GM11168 (cell line): ENCODE results near the gene GOLGA8N.
"Not testable (repeated sequence)": the region's sequence is repeated elsewhere in the genome, so short reads cannot be mapped to it uniquely, and the experiment has no call there.

Source experiments
- in situ Hi-C: fragments of 300-500 bp; cut with MboI; formaldehyde crosslinking; loops from one replicate; pipeline ENCODE4 v1.12.0; 2022; ENCODE audit warnings: low sequenced_read_pairs; ENCODE audit not compliant: unreplicated experiment

Gene GOLGA8N

GRCh38 chr15:32593151-32593550, at the start of gene GOLGA8N:
GOLGA8N (plus strand) TSS chr15:32593456.
- in situ Hi-C loops = not testable (repeated sequence)

DNA sequence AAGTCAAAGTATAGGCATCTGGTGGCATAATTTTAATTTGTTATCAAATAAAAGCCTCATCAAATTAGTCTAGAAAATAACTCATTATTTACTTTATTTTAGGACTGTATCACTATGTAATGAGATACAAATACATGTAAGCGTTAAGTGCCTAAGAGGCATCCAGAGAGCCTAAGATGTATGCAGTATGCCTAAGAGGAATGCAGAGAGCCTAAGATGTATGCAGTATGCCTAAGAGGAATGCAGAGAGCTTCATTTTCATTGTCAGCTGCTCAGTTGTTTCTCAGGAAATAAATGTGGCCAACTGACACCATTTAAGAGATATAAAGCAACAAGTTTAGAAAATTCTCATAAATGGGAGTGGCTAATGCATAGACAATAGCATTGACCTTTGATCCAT, 49.8 kb upstream of the GOLGA8N start:
- in situ Hi-C loops = not testable (repeated sequence)

DNA sequence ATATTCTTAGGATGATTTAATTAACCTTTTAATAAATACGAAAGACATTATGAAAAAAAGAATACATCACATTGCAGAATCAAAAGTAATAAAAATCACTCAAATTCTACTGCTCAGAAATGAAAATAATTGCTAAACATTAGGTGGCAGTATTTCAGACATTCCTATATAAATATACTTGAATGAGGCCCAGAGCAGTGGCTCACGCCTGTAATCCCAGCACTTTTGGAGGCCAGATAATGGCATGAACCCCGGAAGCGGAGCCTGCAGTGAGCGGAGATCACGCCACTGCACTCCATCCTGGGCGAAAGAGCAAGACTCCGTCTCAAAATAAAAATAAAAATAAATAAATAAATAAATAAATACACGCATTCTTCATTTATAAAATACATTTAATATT, 48.1 kb upstream of the GOLGA8N start:
- in situ Hi-C loops = not testable (repeated sequence)

DNA sequence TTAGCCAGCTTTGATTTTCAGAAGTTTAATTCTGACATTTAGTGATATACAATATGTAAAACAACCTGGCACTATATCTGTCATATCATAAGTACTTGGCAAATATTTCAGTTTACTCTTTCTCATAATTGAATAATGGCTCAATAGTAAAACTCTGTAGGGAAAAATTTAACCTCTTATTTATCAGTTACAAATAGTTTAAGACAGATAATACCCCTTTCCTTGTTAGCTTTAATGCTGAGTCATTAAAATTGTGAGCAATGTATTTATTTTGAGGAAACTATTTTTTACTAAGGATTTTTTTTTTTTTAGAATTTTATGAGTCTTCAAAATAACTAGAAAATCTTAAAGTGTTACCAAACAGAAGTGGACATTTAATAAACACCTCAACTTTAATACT, 38.7 kb upstream of the GOLGA8N start:
- in situ Hi-C loops = not testable (repeated sequence)

- in situ Hi-C loops = not testable (repeated sequence)
Measured at GRCh38 chr15:32562198-32562597, 31.1 kb upstream of the GOLGA8N start.

DNA sequence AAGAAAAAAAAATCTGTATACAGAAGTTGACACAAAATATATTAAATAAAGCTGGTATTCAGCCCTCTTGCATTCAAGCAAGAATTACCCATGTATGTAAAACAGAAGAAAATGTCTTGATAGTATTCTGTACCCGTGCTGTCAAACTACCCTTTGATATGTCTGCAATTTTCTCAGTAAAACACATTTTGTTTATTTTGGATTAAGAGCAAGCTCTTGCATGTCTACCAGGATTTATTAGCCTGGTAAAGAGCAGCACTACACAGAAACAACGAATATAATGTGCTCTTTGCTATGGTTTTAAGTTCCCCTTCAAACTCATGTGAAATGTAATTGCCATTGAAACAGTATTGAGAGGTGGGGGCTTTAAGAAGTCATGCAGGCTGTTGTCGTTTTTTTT, 24.3 kb upstream of the GOLGA8N start:
- in situ Hi-C loops = not testable (repeated sequence)

DNA sequence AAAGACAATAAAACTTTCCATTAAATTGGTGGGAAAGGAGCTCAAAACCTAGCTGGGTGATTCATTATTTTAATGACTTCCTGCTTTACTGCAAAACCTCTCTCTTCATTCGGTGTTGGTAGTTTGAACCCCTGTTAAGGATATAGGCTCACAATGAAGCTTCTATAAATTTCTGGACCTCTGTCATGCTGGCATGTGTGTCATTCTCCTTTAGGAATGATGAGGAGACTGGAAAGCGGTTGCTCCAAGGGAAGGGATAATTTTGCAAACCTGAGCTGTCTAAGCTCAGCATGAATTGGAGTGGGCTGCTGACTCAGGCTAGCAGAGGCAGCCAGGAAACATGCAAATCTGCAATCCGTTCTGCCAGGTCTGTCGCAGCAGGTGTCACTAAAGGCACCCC, 14.8 kb upstream of the GOLGA8N start:
- in situ Hi-C loops = not testable (repeated sequence)

DNA sequence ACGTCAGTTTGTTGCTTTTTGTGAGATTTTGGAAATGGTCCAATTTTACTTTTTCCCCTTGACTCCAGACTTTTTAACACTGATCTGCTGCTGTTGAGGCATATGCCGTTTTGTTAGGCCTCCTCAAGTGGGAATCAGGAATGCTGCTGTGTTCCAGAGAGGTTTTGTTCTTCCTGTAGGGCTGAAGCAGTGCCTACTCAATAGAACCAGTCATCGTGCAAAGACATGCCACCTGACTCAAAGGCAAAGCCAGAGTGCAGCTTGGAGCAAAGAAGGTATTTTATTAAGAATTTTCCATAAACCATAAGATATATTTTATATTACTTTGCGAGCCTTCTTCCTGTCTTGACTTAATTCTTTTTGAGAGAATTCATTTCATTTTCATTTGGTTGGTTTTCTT, 7.4 kb upstream of the GOLGA8N start:
- in situ Hi-C loops = not testable (repeated sequence)

DNA sequence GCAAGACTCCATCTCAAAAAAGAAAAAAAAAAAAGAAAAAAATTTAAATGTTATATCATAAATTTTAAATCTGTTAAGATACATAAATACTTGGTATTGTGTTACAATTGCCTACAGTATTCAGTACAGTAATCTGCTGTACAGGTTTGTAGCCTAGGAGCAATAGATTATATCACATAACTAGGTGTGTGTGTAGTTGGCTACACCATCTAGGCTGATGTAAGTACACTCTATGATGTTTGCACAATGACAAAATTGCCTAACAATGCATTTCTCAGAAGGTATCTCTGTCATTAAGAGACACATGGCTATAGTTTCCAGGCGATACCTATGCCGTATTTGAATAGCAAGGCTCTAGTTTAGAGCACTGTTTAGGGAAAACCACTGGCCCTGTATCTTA, 16.3 kb downstream of the GOLGA8N start:
- in situ Hi-C loops = not testable (repeated sequence)

DNA sequence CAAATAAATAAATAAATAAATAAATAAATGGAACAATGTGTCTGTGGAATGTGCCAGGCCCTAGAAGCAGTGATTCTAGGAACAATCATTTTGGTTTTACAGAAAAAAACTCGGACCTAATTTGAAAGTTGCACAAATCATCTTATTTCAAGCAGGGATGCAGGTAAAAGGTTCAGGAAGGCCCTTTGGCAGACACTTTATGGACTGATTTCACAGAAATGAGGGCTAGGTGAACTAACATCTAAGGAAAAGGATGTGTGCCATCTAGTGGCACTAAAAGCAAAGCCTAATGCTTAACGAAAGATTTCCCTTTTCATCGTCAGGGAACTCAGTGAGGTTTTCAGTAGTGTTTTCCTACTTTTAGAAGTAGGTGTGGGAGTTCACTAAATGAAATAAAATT, 17.5 kb downstream of the GOLGA8N start:
- in situ Hi-C loops = not testable (repeated sequence)

DNA sequence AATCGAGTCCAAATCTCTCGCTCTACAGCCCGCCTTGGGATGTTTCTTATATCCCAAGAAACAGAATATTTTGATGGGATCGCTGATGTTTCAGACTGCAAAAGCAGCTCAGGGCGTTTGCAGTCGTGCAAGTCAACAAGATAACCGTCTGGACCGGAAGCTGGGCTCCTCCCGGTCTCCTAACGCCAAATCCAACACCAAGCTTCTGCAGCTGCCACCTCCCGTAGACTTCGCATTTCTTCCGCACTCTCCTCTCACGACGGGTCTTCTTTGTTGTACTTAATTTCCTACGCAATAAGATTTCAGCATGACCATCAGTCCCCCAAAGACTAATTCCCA, 21.4 kb downstream of the GOLGA8N start:
- in situ Hi-C loops = loop anchor here (5.0 kb wide), 1 partner anchor 1987 kb away; the partner anchor contains the start of gene ARHGAP11B

DNA sequence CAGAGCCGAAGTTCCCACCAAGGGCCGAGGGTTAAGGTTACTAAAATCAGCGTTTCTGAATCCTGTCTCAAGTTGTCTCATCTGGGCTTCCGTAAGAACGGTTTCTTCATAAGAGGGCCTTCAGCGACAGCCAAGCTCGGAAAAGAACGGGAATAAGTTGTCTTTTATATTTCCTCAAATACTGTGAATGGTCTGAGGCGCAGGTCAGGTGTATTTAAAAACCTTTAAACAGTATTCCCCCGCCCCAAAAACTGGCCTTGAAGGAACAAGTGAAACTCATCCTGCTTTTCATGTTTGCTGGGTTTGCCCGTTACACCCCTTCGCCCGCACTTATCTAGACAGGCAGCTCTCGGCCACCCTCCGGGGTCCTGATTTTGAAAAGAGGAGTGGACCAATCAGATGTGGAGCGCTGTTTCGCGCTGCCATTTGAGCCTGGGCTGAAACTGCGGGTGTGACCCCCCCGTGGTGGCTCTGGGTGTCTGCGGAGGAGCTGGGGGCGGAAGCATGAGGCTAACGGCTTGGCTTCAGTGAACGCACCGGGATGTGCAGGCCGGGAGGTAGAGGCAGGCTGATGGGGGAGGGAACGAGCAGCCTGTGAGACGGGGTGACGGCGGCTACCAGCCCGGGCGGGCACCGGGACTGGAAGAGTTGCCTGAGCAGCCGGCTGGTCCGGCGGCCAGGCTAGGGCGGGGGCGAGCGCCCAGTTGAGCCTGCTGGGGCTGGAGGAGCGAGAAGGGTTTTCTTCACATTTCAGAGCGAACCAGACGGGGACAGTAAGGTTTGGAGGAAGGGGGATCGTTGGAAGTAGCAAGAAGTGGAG, 22.0 kb downstream of the GOLGA8N start, which contains the start of gene ARHGAP11A:
ARHGAP11A (plus strand) TSS at position 454 of the 820 bp plus-strand sequence. CDS start 708 bp downstream, outside the sequence.
- in situ Hi-C loops = loop anchor here (5.0 kb wide), 1 partner anchor 1988 kb away; the partner anchor contains the start of gene ARHGAP11B

GRCh38 chr15:32615871-32616426, 22.7 kb downstream of the GOLGA8N start:
- in situ Hi-C loops = loop anchor here (5.0 kb wide), 1 partner anchor 1989 kb away; the partner anchor contains the start of gene ARHGAP11B

DNA sequence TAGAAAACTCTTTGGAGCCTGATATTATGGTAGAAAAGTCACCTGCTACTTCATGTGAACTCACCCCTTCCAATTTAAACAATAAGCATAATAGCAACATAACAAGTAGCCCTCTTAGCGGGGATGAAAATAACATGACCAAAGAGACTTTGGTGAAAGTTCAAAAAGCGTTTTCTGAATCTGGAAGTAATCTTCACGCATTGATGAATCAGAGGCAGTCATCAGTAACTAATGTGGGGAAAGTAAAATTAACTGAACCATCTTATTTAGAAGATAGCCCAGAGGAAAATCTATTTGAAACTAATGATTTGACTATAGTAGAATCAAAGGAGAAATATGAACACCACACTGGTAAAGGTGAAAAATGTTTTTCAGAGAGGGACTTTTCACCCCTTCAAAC, 43.2 kb downstream of the GOLGA8N start:
- in situ Hi-C loops = no loop called here

GRCh38 chr15:32636908-32637567, 43.8 kb downstream of the GOLGA8N start:
- in situ Hi-C loops = no loop called here

DNA sequence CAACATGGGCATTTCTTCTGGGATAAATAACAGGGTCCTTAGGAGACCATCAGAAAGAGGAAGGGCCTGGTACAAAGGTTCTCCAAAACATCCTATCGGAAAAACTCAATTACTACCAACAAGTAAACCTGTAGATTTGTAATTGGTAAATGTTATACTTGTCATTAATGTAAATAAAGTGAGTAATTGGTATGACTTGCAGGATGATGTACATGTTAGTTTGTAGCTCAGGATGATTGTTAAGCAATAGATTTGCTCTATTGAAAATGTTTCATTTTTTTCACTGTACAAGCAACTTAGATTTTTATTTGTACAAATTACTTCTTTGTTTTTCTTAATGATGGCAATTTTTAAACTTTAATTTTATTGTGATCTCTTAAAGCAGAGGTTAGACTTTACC, 44.4 kb downstream of the GOLGA8N start:
- in situ Hi-C loops = no loop called here

DNA sequence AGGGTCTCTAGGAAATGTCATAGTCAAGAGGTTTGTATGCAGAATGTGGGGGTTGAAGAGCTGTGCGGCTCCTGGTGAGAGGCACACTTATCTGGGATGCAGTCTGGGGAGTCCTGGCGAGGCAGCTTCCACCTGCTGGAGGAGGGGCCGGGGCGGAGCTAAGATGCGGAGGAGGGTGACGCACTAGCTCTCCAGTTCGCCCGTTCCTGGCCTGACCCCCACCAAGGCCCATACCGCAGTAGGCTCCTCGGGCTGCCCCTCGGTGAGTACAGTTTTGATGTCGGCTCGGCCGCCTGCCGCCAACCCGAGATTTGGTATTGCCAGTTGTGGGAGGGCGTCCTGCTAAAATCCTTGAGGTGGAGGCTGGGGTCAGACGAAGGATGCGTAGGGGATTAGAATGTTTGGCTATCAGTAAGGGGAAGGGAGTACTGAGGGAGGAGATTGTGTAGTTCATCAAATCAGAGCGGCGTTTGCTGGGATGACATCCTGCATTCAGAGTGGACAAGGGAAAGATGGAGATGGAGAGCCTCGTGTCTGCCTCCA, 48.3 kb downstream of the GOLGA8N start, which contains the start of gene SCG5:
SCG5 (plus strand) TSS at position 194 of the 543 bp plus-strand sequence. CDS start 1,883 bp downstream, outside the sequence.
- in situ Hi-C loops = no loop called here

DNA sequence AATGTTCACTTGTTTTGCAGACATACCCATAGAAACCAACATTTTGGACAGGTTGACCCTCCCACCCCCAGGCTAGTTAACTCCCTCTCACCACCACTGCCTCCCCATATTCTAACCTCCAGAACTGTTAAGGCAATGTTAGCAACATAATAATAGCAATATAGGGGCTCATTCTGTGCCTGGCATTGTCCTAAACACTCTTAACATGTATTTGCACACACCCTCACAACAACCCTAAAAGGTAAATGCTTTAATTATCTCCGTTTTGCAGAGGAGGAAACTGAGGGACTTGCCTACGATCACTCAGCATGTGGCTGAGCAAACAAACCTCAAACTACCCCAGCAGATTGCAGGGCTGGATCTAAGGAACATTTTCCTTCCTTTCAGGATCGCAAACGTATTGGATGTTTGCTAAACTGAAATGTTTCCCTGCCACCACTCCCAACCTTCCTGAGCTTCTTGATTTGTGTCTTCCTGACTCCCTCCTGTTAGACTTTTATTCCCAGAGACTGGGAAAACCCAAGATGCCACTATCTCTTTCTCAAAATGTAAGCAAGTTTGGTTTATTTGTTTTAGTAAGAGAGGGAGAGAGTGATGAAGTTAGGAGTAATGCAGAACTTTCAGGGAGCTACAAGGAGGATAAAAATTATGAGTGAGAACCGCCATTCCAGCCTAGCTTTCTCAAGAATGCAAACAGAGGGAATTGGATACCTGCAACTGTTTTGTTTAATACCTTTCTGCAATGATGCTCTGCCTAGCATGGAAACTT, 49.6 kb downstream of the GOLGA8N start:
- in situ Hi-C loops = no loop called here

DNA sequence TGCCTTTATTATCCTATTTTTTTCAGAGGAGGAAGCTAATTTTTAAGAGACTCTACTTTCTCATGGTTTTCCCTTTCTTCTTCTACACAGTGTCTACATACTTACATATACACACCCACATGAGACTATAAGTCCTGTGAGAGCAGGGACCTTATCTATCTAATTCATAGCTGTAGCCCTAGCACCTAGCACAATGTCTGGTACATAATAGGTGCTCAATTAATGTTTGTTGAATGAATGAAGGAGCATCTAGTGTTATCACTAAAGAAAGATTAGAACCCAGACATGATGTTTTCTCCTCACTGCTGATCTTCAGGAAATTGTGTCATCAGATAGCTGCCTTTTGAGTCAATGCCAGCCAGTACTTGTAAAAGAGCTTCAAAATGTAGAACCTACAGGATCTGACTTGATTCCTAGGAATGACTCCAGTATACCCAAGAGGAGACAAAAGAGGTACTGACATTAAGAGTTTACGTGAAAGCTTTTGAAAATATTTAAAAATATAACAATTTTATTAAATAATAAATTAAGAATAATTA, 50.7 kb downstream of the GOLGA8N start:
- in situ Hi-C loops = no loop called here

DNA sequence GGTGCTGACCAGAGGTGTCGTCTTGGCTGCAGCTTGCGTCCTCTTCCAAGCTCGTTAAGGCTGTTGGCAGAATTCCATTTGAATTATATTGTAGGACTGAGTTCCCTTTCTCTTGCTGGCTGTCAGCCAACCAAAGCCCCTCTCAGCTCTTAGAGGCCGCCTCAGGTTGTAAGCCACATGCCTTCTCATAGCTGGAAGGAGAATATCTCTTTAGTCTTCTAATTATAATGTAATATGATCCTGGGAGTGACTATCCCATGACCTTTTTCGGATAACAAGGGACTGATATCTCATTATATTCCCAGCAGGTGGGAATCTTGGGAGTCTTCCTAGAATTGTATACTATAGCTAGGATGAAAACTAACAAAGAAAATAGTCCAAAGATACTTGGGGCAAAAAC, 53.0 kb downstream of the GOLGA8N start:
- in situ Hi-C loops = no loop called here
